ENCODE measurements around the gene ERO1A. TPM values are rescaled to one million over a fixed set of nuclear protein-coding genes. Genes with fewer than 3 reads are reported as not detected.

ERO1A gene
- total RNA-seq, 2 experiments from 2014 or later: 187 to 202 TPM

GRCh38 chr14:52724360-52724644 is 28.9 kb upstream of the ERO1A start:
- H3K4me1 Mint-ChIP-seq (ENCODE audit: low read depth): peaks cover 14% of the 10 kb centered on the region
- CTCF ChIA-PET: interaction anchor here (1.2 to 1.8 kb wide), 2 partner anchors 10 to 20 kb away, joined by 4 to 5 read pairs; no protein-coding TSS in a partner anchor
- peak overlapping the region; percentile 64 for H3K27ac Mint-ChIP-seq
- intact Hi-C loops (cut with micrococcal nuclease): no loop called here
- no peak for TF ChIP-seq CTCF (IDR thresholded peaks at IDR 0.05)
- no peak overlapping the region for H3K4me3 Mint-ChIP-seq
- ATAC-seq (no peak), DNase-seq (no peak)
- H3K27me3 Mint-ChIP-seq: no peaks in the 10 kb centered on the region
- H3K36me3 Mint-ChIP-seq (ENCODE audit: low read depth): peaks cover 37% of the 10 kb centered on the region
- POLR2A ChIA-PET: interaction anchor here (1.8 kb wide), 1 partner anchor 11 kb away, joined by 5 read pairs; no protein-coding TSS in a partner anchor
- H3K9me3 Mint-ChIP-seq: no peaks in the 10 kb centered on the region

GRCh38 chr14:52723514-52724359 is 28.4 kb upstream of the ERO1A start:
- peaks cover 40% of the 10 kb centered on the region for H3K36me3 Mint-ChIP-seq (ENCODE audit: low read depth)
- no peaks in the 10 kb centered on the region for H3K9me3 Mint-ChIP-seq
- DNase-seq (no peak), ATAC-seq (no peak)
- ChIA-PET POLR2A (interaction anchor here (1.0 kb wide), 1 partner anchor 13 kb away, joined by 4 read pairs; no protein-coding TSS in a partner anchor), CTCF (interaction anchor here (1.1 to 1.8 kb wide), 4 partner anchors 11 to 32 kb away, joined by 3 to 5 read pairs (median 4); no protein-coding TSS in a partner anchor)
- TF ChIP-seq CTCF (IDR thresholded peaks at IDR 0.05): no peak
- H3K27ac Mint-ChIP-seq: peak overlapping the region; percentile 64
- peaks cover 16% of the 10 kb centered on the region for H3K4me1 Mint-ChIP-seq (ENCODE audit: low read depth)
- H3K27me3 Mint-ChIP-seq: no peaks in the 10 kb centered on the region
- no peak overlapping the region for H3K4me3 Mint-ChIP-seq
- intact Hi-C loops (cut with micrococcal nuclease): no loop called here

DNA sequence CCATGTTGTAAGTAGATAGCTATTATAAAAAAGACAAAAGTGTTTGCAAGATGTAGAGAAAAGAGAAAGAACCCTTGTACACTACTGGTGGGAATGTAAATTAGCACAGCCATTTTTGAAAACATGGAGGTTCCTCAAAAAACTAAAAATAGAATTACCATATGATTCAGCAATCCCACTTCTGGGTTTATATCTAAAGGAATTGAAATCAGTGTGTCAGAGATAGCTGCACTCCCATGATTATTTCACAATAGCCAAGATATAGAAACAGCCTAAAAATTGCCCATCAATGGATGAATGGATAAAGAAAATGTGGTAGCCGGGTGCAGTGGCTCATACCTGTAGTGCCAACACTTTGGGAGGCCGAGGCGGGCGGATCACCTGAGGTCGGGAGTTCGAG is 20.8 kb upstream of the ERO1A start:
- DNase-seq (no peak), ATAC-seq (no peak)
- H3K27me3 Mint-ChIP-seq: no peaks in the 10 kb centered on the region
- no peaks in the 10 kb centered on the region for H3K9me3 Mint-ChIP-seq
- no peak overlapping the region for H3K4me3 Mint-ChIP-seq
- TF ChIP-seq CTCF (IDR thresholded peaks at IDR 0.05): no peak
- peaks cover 48% of the 10 kb centered on the region for H3K36me3 Mint-ChIP-seq (ENCODE audit: low read depth)
- intact Hi-C loops (cut with micrococcal nuclease): no loop called here
- peaks cover 17% of the 10 kb centered on the region for H3K4me1 Mint-ChIP-seq (ENCODE audit: low read depth)
- no peak overlapping the region for H3K27ac Mint-ChIP-seq
- ChIA-PET CTCF (interaction anchor here (0.6 kb wide), 1 partner anchor 32 kb away, joined by 3 read pairs; no protein-coding TSS in a partner anchor), POLR2A (interaction anchor here (0.6 to 0.9 kb wide), 2 partner anchors 12 to 21 kb away, joined by 3 read pairs; partner anchors contain the start of gene ERO1A)

GRCh38 chr14:52711666-52712065 is 16.3 kb upstream of the ERO1A start:
- no peak for TF ChIP-seq CTCF (IDR thresholded peaks at IDR 0.05)
- H3K27ac Mint-ChIP-seq: peak overlapping the region; percentile 40
- H3K4me1 Mint-ChIP-seq (ENCODE audit: low read depth): peaks cover 37% of the 10 kb centered on the region
- CTCF ChIA-PET: interaction anchor here (0.7 to 1.0 kb wide), 4 partner anchors 11 to 28 kb away, joined by 3 to 4 read pairs (median 3); no protein-coding TSS in a partner anchor
- ATAC-seq (no peak), DNase-seq (no peak)
- no peak overlapping the region for H3K4me3 Mint-ChIP-seq
- H3K9me3 Mint-ChIP-seq: no peaks in the 10 kb centered on the region
- peaks cover 66% of the 10 kb centered on the region for H3K36me3 Mint-ChIP-seq (ENCODE audit: low read depth)
- no peaks in the 10 kb centered on the region for H3K27me3 Mint-ChIP-seq
- POLR2A ChIA-PET: interaction anchor here (1.1 to 2.0 kb wide), 3 partner anchors 14 to 18 kb away, joined by 6 to 7 read pairs (median 7); partner anchors contain the start of genes ERO1A and STYX
- intact Hi-C loops (cut with micrococcal nuclease): no loop called here

All from activated CD8-positive, alpha-beta T cell treated with anti-CD3 and anti-CD28 coated beads for 36 hours (primary cell).